ENCODE measurements around the gene BAHCC1. TPM values are rescaled to one million over a fixed set of nuclear protein-coding genes. Genes with fewer than 3 reads are reported as not detected.

Gene BAHCC1
- total RNA-seq, 1 experiment from 2014 or later, result 3.1 TPM

- Histone ChIP-seq H3K79me2 (ENCODE audit: insufficient read depth, low read length) (no peaks in the 10 kb centered on the region), H3K9me3 (ENCODE audit: control insufficient read depth, low read depth, low read length) (no peaks in the 10 kb centered on the region), H2BK20ac (ENCODE audit: low read depth, low read length, poor library complexity, severe bottlenecking) (no peak overlapping the region), H4K20me1 (ENCODE audit: control insufficient read depth, insufficient read depth, insufficient read length) (peaks cover 3% of the 10 kb centered on the region), H3K27ac (ENCODE audit: insufficient read length, low read depth, low read length) (no peak overlapping the region), H3K4me2 (ENCODE audit: insufficient read depth, insufficient read length, low read length) (no peak overlapping the region), H4K91ac (ENCODE audit: insufficient read length, low read depth, low read length) (no peak overlapping the region), H4K5ac (ENCODE audit: insufficient read length, low read depth, low read length) (no peak overlapping the region), H3K23ac (ENCODE audit: insufficient read length, low read depth, low read length) (no peak overlapping the region), H3K4ac (ENCODE audit: low read depth, low read length) (no peak overlapping the region), H2BK12ac (ENCODE audit: insufficient read length, low read depth, low read length) (no peak overlapping the region), H3T11ph (ENCODE audit: low read length) (no peak overlapping the region), H3K14ac (ENCODE audit: insufficient read depth, low read length) (no peak overlapping the region), H3K4me1 (ENCODE audit: insufficient read depth, low read length) (no peaks in the 10 kb centered on the region; the same call in 1 of the 2 replicates), H3K18ac (ENCODE audit: insufficient read length, low read depth, low read length) (no peak overlapping the region), H2AFZ (ENCODE audit: low read length) (no peak overlapping the region), H3K27me3 (ENCODE audit: insufficient read depth, low read length) (peaks cover 21% of the 10 kb centered on the region; the same call in 1 of the 2 replicates), H2AK5ac (ENCODE audit: insufficient read length, low read length) (no peak overlapping the region), H3K23me2 (ENCODE audit: insufficient read length, low read depth, low read length, poor library complexity, severe bottlenecking) (peaks cover 11% of the 10 kb centered on the region), H3K56ac (ENCODE audit: insufficient read length, low read depth, low read length) (no peak overlapping the region), H4K8ac (replicated peaks; ENCODE audit: insufficient read length, low read depth, low read length) (no peak overlapping the region), H2BK5ac (ENCODE audit: insufficient read length, low read length) (no peak overlapping the region), H3K79me1 (ENCODE audit: insufficient read depth, low read depth, low read length, poor library complexity, severe bottlenecking) (no peaks in the 10 kb centered on the region), H2BK120ac (ENCODE audit: low read depth, low read length, poor library complexity, severe bottlenecking) (no peak overlapping the region), H3K9ac (ENCODE audit: extremely low read depth, insufficient read length, low read length) (no peak overlapping the region), H2BK15ac (ENCODE audit: low read depth, low read length) (no peak overlapping the region)
- peaks cover 78% of the 10 kb centered on the region for H3K27me3 Mint-ChIP-seq (ENCODE audit: low read depth)
- no CpG with 5 or more reads among the region's 39 CpGs for WGBS (ENCODE audit: extremely low coverage, insufficient read length, low lambda C conversion rate)
- DNase-seq, result no peak
- H3K4me3 Mint-ChIP-seq, result no peak overlapping the region
- H3K4me1 Mint-ChIP-seq, result peaks cover 30 to 54% of the 10 kb centered on the region in 2 experiments
- H3K27ac Mint-ChIP-seq, result no peak overlapping the region
- peaks cover 0 to 1% of the 10 kb centered on the region in 2 experiments; a peak in 1 of 5 replicates for H3K9me3 Mint-ChIP-seq
- H3K36me3 Mint-ChIP-seq (ENCODE audit: insufficient read depth in 1 of 3, low read depth in 3 of 3), result peaks cover 0 to under 1% (median 0%) of the 10 kb centered on the region in 3 experiments; a peak in 1 of 7 replicates
- TF ChIP-seq, protein P1, sequence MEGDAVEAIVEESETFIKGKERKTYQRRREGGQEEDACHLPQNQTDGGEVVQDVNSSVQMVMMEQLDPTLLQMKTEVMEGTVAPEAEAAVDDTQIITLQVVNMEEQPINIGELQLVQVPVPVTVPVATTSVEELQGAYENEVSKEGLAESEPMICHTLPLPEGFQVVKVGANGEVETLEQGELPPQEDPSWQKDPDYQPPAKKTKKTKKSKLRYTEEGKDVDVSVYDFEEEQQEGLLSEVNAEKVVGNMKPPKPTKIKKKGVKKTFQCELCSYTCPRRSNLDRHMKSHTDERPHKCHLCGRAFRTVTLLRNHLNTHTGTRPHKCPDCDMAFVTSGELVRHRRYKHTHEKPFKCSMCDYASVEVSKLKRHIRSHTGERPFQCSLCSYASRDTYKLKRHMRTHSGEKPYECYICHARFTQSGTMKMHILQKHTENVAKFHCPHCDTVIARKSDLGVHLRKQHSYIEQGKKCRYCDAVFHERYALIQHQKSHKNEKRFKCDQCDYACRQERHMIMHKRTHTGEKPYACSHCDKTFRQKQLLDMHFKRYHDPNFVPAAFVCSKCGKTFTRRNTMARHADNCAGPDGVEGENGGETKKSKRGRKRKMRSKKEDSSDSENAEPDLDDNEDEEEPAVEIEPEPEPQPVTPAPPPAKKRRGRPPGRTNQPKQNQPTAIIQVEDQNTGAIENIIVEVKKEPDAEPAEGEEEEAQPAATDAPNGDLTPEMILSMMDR (conservative IDR thresholded peaks at IDR 0.05), result no peak
Observed at GRCh38 chr17:81403671-81404534, 8.6 kb downstream of the BAHCC1 start.
